ENCODE measurements around the gene LRRC32.

LRRC32 gene

GRCh38 chr11:76717369-76717768, 46.8 kb upstream of the LRRC32 start:
- Histone ChIP-seq H3K27ac (ENCODE audit: low read depth, low read length) (no peak overlapping the region), H4K91ac (ENCODE audit: low read depth, low read length) (no peak overlapping the region), H3K79me2 (ENCODE audit: control insufficient read depth, insufficient read depth, low read length, poor library complexity) (no peaks in the 10 kb centered on the region), H3K23ac (ENCODE audit: low read length) (no peak overlapping the region), H3K18ac (ENCODE audit: low read length) (no peak overlapping the region), H3K14ac (ENCODE audit: low read length) (no peak overlapping the region), H3K4me2 (ENCODE audit: low read length) (no peak overlapping the region), H2BK120ac (ENCODE audit: insufficient read depth, low read length, poor library complexity) (no peak overlapping the region), H3K4me1 (ENCODE audit: control insufficient read depth in 1 of 2, insufficient read depth in 2 of 2, low read length in 2 of 2) (no peaks in the 10 kb centered on the region), H3K9me3 (ENCODE audit: insufficient read depth, low read depth, low read length) (peaks cover 2% of the 10 kb centered on the region), H3K27me3 (ENCODE audit: insufficient read depth, low read length) (no peaks in the 10 kb centered on the region), H3K4me3 (ENCODE audit: low read depth, low read length) (no peak overlapping the region), H2AK5ac (ENCODE audit: low read length) (no peak overlapping the region), H2BK5ac (ENCODE audit: low read depth, low read length, poor library complexity) (no peak overlapping the region), H3K36me3 (ENCODE audit: control insufficient read depth in 1 of 2, insufficient read depth in 2 of 2, low read length in 2 of 2) (no peaks in the 10 kb centered on the region), H3K79me1 (ENCODE audit: low read length) (no peaks in the 10 kb centered on the region), H2AFZ (ENCODE audit: insufficient read depth, low read length, poor library complexity) (no peak overlapping the region), H4K12ac (ENCODE audit: low read depth, low read length) (no peak overlapping the region), H4K8ac (ENCODE audit: low read depth, low read length) (no peak overlapping the region), H2BK12ac (ENCODE audit: low read length) (no peak overlapping the region), H3K9ac (ENCODE audit: low read length) (no peak overlapping the region), H3K4ac (ENCODE audit: low read depth, low read length) (no peak overlapping the region)
- DNase-seq: no peak
- no CpG with 5 or more reads among the region's 4 CpGs for WGBS (ENCODE audit: extremely low coverage, insufficient coverage, insufficient read length)

- no peak overlapping the region for H2BK120ac ChIP-seq (ENCODE audit: insufficient read depth, low read length, poor library complexity)
- H3K23ac ChIP-seq (ENCODE audit: low read length): no peak overlapping the region
- no peak overlapping the region for H4K91ac ChIP-seq (ENCODE audit: low read depth, low read length)
- no peaks in the 10 kb centered on the region for H3K4me1 ChIP-seq (ENCODE audit: control insufficient read depth in 1 of 2, insufficient read depth in 2 of 2, low read length in 2 of 2)
- no peak for DNase-seq
- WGBS (ENCODE audit: extremely low coverage, insufficient coverage, insufficient read length): no CpG with 5 or more reads among the region's 9 CpGs
- no peak overlapping the region for H4K12ac ChIP-seq (ENCODE audit: low read depth, low read length)
- no peak overlapping the region for H3K14ac ChIP-seq (ENCODE audit: low read length)
- H3K4me3 ChIP-seq (ENCODE audit: low read depth, low read length): no peak overlapping the region
- peaks cover 4% of the 10 kb centered on the region for H3K9me3 ChIP-seq (ENCODE audit: insufficient read depth, low read depth, low read length)
- no peak overlapping the region for H3K4ac ChIP-seq (ENCODE audit: low read depth, low read length)
- no peak overlapping the region for H2BK5ac ChIP-seq (ENCODE audit: low read depth, low read length, poor library complexity)
- H2BK12ac ChIP-seq (ENCODE audit: low read length): no peak overlapping the region
- no peak overlapping the region for H3K18ac ChIP-seq (ENCODE audit: low read length)
- H3K9ac ChIP-seq (ENCODE audit: low read length): no peak overlapping the region
- no peaks in the 10 kb centered on the region for H3K36me3 ChIP-seq (ENCODE audit: control insufficient read depth in 1 of 2, insufficient read depth in 2 of 2, low read length in 2 of 2)
- H2AK5ac ChIP-seq (ENCODE audit: low read length): no peak overlapping the region
- no peak overlapping the region for H2AFZ ChIP-seq (ENCODE audit: insufficient read depth, low read length, poor library complexity)
- no peak overlapping the region for H3K4me2 ChIP-seq (ENCODE audit: low read length)
- H4K8ac ChIP-seq (ENCODE audit: low read depth, low read length): no peak overlapping the region
- H3K27me3 ChIP-seq (ENCODE audit: insufficient read depth, low read length): no peaks in the 10 kb centered on the region
- H3K27ac ChIP-seq (ENCODE audit: low read depth, low read length): no peak overlapping the region
- H3K79me1 ChIP-seq (ENCODE audit: low read length): no peaks in the 10 kb centered on the region
- no peaks in the 10 kb centered on the region for H3K79me2 ChIP-seq (ENCODE audit: control insufficient read depth, insufficient read depth, low read length, poor library complexity)
These were observed 45.7 kb upstream of the LRRC32 start for GRCh38 chr11:76716268-76716667.

- no peak overlapping the region for H4K8ac ChIP-seq (ENCODE audit: low read depth, low read length)
- H3K4me2 ChIP-seq (ENCODE audit: low read length): no peak overlapping the region
- H3K4me3 ChIP-seq (ENCODE audit: low read depth, low read length): no peak overlapping the region
- no peak for DNase-seq
- H3K9me3 ChIP-seq (ENCODE audit: insufficient read depth, low read depth, low read length): peaks cover 4% of the 10 kb centered on the region
- no peaks in the 10 kb centered on the region for H3K36me3 ChIP-seq (ENCODE audit: control insufficient read depth in 1 of 2, insufficient read depth in 2 of 2, low read length in 2 of 2)
- H2AFZ ChIP-seq (ENCODE audit: insufficient read depth, low read length, poor library complexity): no peak overlapping the region
- H2BK12ac ChIP-seq (ENCODE audit: low read length): no peak overlapping the region
- no peak overlapping the region for H4K12ac ChIP-seq (ENCODE audit: low read depth, low read length)
- no peak overlapping the region for H3K14ac ChIP-seq (ENCODE audit: low read length)
- H3K79me1 ChIP-seq (ENCODE audit: low read length): no peaks in the 10 kb centered on the region
- no peak overlapping the region for H3K27ac ChIP-seq (ENCODE audit: low read depth, low read length)
- H3K9ac ChIP-seq (ENCODE audit: low read length): no peak overlapping the region
- no peak overlapping the region for H3K4ac ChIP-seq (ENCODE audit: low read depth, low read length)
- no peak overlapping the region for H3K23ac ChIP-seq (ENCODE audit: low read length)
- no peaks in the 10 kb centered on the region for H3K79me2 ChIP-seq (ENCODE audit: control insufficient read depth, insufficient read depth, low read length, poor library complexity)
- no peak overlapping the region for H3K18ac ChIP-seq (ENCODE audit: low read length)
- H4K91ac ChIP-seq (ENCODE audit: low read depth, low read length): no peak overlapping the region
- no peaks in the 10 kb centered on the region for H3K4me1 ChIP-seq (ENCODE audit: control insufficient read depth in 1 of 2, insufficient read depth in 2 of 2, low read length in 2 of 2)
- no peaks in the 10 kb centered on the region for H3K27me3 ChIP-seq (ENCODE audit: insufficient read depth, low read length)
- H2BK5ac ChIP-seq (ENCODE audit: low read depth, low read length, poor library complexity): no peak overlapping the region
- no CpG with 5 or more reads among the region's 3 CpGs for WGBS (ENCODE audit: extremely low coverage, insufficient coverage, insufficient read length)
- H2BK120ac ChIP-seq (ENCODE audit: insufficient read depth, low read length, poor library complexity): no peak overlapping the region
- H2AK5ac ChIP-seq (ENCODE audit: low read length): no peak overlapping the region
These were observed 43.9 kb upstream of the LRRC32 start for GRCh38 chr11:76714493-76714892.

- Histone ChIP-seq H4K91ac (ENCODE audit: low read depth, low read length) (no peak overlapping the region), H2AFZ (ENCODE audit: insufficient read depth, low read length, poor library complexity) (no peak overlapping the region), H2AK5ac (ENCODE audit: low read length) (no peak overlapping the region), H3K14ac (ENCODE audit: low read length) (no peak overlapping the region), H3K27ac (ENCODE audit: low read depth, low read length) (no peak overlapping the region), H3K4ac (ENCODE audit: low read depth, low read length) (no peak overlapping the region), H3K79me1 (ENCODE audit: low read length) (no peaks in the 10 kb centered on the region), H3K23ac (ENCODE audit: low read length) (no peak overlapping the region), H3K4me3 (ENCODE audit: low read depth, low read length) (no peak overlapping the region), H3K4me1 (ENCODE audit: control insufficient read depth in 1 of 2, insufficient read depth in 2 of 2, low read length in 2 of 2) (no peaks in the 10 kb centered on the region), H3K9me3 (ENCODE audit: insufficient read depth, low read depth, low read length) (peaks cover 4% of the 10 kb centered on the region), H3K36me3 (ENCODE audit: control insufficient read depth in 1 of 2, insufficient read depth in 2 of 2, low read length in 2 of 2) (no peaks in the 10 kb centered on the region), H2BK12ac (ENCODE audit: low read length) (no peak overlapping the region), H4K12ac (ENCODE audit: low read depth, low read length) (no peak overlapping the region), H2BK120ac (ENCODE audit: insufficient read depth, low read length, poor library complexity) (no peak overlapping the region), H3K27me3 (ENCODE audit: insufficient read depth, low read length) (no peaks in the 10 kb centered on the region), H3K4me2 (ENCODE audit: low read length) (no peak overlapping the region), H3K9ac (ENCODE audit: low read length) (no peak overlapping the region), H2BK5ac (ENCODE audit: low read depth, low read length, poor library complexity) (no peak overlapping the region), H4K8ac (ENCODE audit: low read depth, low read length) (no peak overlapping the region), H3K18ac (ENCODE audit: low read length) (no peak overlapping the region), H3K79me2 (ENCODE audit: control insufficient read depth, insufficient read depth, low read length, poor library complexity) (no peaks in the 10 kb centered on the region)
- WGBS (ENCODE audit: extremely low coverage, insufficient coverage, insufficient read length): no CpG with 5 or more reads among the region's 2 CpGs
- DNase-seq: no peak
These were observed 43.0 kb upstream of the LRRC32 start for GRCh38 chr11:76713499-76713898.
